GM12891 (cell line): ENCODE results near the gene CYP4V2.

ENCODE experiments used
- PAX5 ChIP-seq: IDR thresholded peaks from 2 replicates; pipeline ENCODE4 v1.6.1; 2011; ENCODE audit warnings: low read length, moderate library complexity, mild to moderate bottlenecking; ENCODE audit not compliant: insufficient read depth, severe bottlenecking
- POLR2A ChIP-seq: IDR thresholded peaks from 2 replicates; pipeline ENCODE4 v1.6.1; 2011; ENCODE audit warnings: low read depth, low read length, control low read depth

GRCh38 chr4:186202490-186203140, 11.2 kb downstream of the CYP4V2 start:
- TF ChIP-seq PAX5 (no peak), POLR2A (no peak)
